GM12891 (cell line): ENCODE measurements around the gene ATP6V1C2.
"Not testable (repeated sequence)": the region's sequence is repeated elsewhere in the genome, so short reads cannot be mapped to it uniquely, and the experiment has no call there.

Experiments
- POLR2A ChIP-seq: IDR thresholded peaks from 2 replicates; pipeline ENCODE4 v1.6.1; 2011; ENCODE audit warnings: low read depth, low read length, control low read depth
- POLR2AphosphoS5 ChIP-seq: IDR thresholded peaks from 2 replicates; pipeline ENCODE4 v1.6.1; 2011; ENCODE audit warnings: low read depth, low read length, control low read depth
- TAF1 ChIP-seq: IDR thresholded peaks from 2 replicates; pipeline ENCODE4 v1.6.1; 2011; ENCODE audit warnings: low read depth, low read length, control low read depth

- TF ChIP-seq POLR2A, POLR2AphosphoS5, TAF1: not testable (repeated sequence)
Measured at GRCh38 chr2:10813163-10814138, 92.0 kb downstream of the ATP6V1C2 start.
